Endothelial cell of umbilical vein (primary cell): ENCODE data around the gene MEIOSIN. TPM values are rescaled to one million over a fixed set of nuclear protein-coding genes. Genes with fewer than 3 reads are reported as not detected.

ENCODE experiments used
- BruUV-seq: library from RNA; stranded (reverse); fragments of 400-500 nt; replicated peaks from 2 replicates; lab custom pipeline; 2021; lab: Mats Ljungman, UMichigan
- CTCF ChIA-PET: fragments of 300-600, 350-600 bp; sonication (Branson Sonifier 250); formaldehyde crosslinking; loops from one replicate; lab custom pipeline; 2021; ENCODE audit warnings: antibody characterized with exemption, inconsistent platforms; lab: Charles Lee
- POLR2A ChIA-PET: fragments of 300-600, 350-600 bp; sonication (Branson Sonifier 250); formaldehyde crosslinking; loops from one replicate; lab custom pipeline; 2021; ENCODE audit warnings: antibody characterized with exemption, inconsistent platforms; lab: Charles Lee
- DNase-seq: peaks from one replicate; pipeline ENCODE4 v3.0.0-alpha.2; 2011; ENCODE audit warnings: low read depth, low spot score
- FAIRE-seq: peaks from 2 replicates; lab custom pipeline; 2011; peaks lifted over from hg19 to GRCh38; lab: Jason Lieb, UNC
- H2AFZ ChIP-seq: 2 replicates; pipeline ENCODE4 v1.6.0; 2012; ENCODE audit warnings: low read depth, low read length, control low read depth, inconsistent platforms
- H3K27ac ChIP-seq: 2 replicates; pipeline ENCODE4 v1.5.1; 2011; ENCODE audit warnings: low read depth, mild to moderate bottlenecking, control low read depth, low read length, moderate library complexity; ENCODE audit not compliant: insufficient read depth
- H3K27me3 ChIP-seq, 2 experiments: 2 replicates each; pipeline versions ENCODE4 v1.6.0 to v1.6.1; 2011; ENCODE audit warnings: low read length in 2 of 2, mixed read lengths in 1 of 2; ENCODE audit not compliant: control insufficient read depth in 2 of 2, insufficient read depth in 2 of 2
- H3K36me3 ChIP-seq, 2 experiments: 2 replicates in 1 of 2; 3 replicates in 1 of 2; pipeline ENCODE4 v1.5.1; 2011; ENCODE audit warnings: low read length in 2 of 2, mild to moderate bottlenecking in 1 of 2, moderate library complexity in 1 of 2; ENCODE audit not compliant: control insufficient read depth in 2 of 2, insufficient read depth in 2 of 2; ENCODE audit errors: extremely low read depth in 1 of 2
- H3K4me1 ChIP-seq: 3 replicates; pipeline ENCODE4 v1.5.1; 2011; ENCODE audit warnings: mild to moderate bottlenecking, low read length; ENCODE audit not compliant: control insufficient read depth, insufficient read depth; ENCODE audit errors: extremely low read depth
- H3K4me2 ChIP-seq: 2 replicates; pipeline ENCODE4 v1.6.1; 2011; ENCODE audit warnings: low read length, control low read depth, mixed read lengths; ENCODE audit not compliant: insufficient read depth
- H3K4me3 ChIP-seq, 3 experiments: fragments of 200-600 bp in 1 of 3; sonication (generic), shearing (Covaris generic) in 1 of 3; replicated peaks in 1 of 3; 2 replicates each; pipeline ENCODE4 v1.5.1; 2011 to 2016; ENCODE audit warnings: control low read depth in 3 of 3, low read length in 3 of 3, mild to moderate bottlenecking in 2 of 3, inconsistent platforms in 1 of 3, low read depth in 1 of 3, moderate library complexity in 1 of 3; ENCODE audit not compliant: insufficient read depth in 1 of 3
- H3K79me2 ChIP-seq: 2 replicates; pipeline ENCODE4 v1.6.0; 2012; ENCODE audit warnings: low read length, inconsistent platforms; ENCODE audit not compliant: control insufficient read depth, insufficient read depth
- H3K9ac ChIP-seq: replicated peaks from 2 replicates; pipeline ENCODE3; 2011; ENCODE audit warnings: low read length, control low read depth; ENCODE audit not compliant: insufficient read depth; ENCODE audit errors: extremely low read depth
- H3K9me1 ChIP-seq: replicated peaks from 3 replicates; pipeline ENCODE4 v1.6.0; 2011; ENCODE audit warnings: mild to moderate bottlenecking, low read length; ENCODE audit not compliant: control insufficient read depth, insufficient read depth; ENCODE audit errors: extremely low read depth
- H3K9me3 ChIP-seq: replicated peaks from 2 replicates; pipeline ENCODE4 v1.5.1; 2012; ENCODE audit warnings: low read length, inconsistent platforms; ENCODE audit not compliant: control insufficient read depth, insufficient read depth
- H4K20me1 ChIP-seq: replicated peaks from 2 replicates; pipeline ENCODE3; 2011; ENCODE audit warnings: mild to moderate bottlenecking, low read length; ENCODE audit not compliant: control insufficient read depth, insufficient read depth; ENCODE audit errors: extremely low read depth
- EZH2 ChIP-seq: IDR thresholded peaks from 2 replicates; pipeline ENCODE4 v1.6.1; 2012; ENCODE audit warnings: borderline replicate concordance, low read depth, mild to moderate bottlenecking, moderate library complexity, low read length, inconsistent platforms; ENCODE audit not compliant: severe bottlenecking
- FOS ChIP-seq: IDR thresholded peaks from 2 replicates; pipeline ENCODE4 v1.6.1; 2011; ENCODE audit warnings: mild to moderate bottlenecking, low read length, moderate library complexity, borderline replicate concordance; ENCODE audit not compliant: insufficient read depth
- GATA2 ChIP-seq: IDR thresholded peaks from 2 replicates; pipeline ENCODE4 v1.7.0; 2011; ENCODE audit warnings: low read depth, mild to moderate bottlenecking, moderate library complexity, mixed read lengths, low read length; ENCODE audit not compliant: insufficient read length, insufficient read depth
- JUN ChIP-seq: IDR thresholded peaks from 2 replicates; pipeline ENCODE4 v1.6.1; 2011; ENCODE audit warnings: borderline replicate concordance, low read depth; ENCODE audit not compliant: insufficient read length, insufficient read depth
- MYC ChIP-seq: IDR thresholded peaks from one replicate; pipeline ENCODE4 v1.6.1; 2011; ENCODE audit warnings: mild to moderate bottlenecking, low read depth, low read length
- POLR2A ChIP-seq: IDR thresholded peaks from 2 replicates; pipeline ENCODE4 v1.6.1; 2012; ENCODE audit warnings: low read depth, mild to moderate bottlenecking, control low read depth, low read length
- POLR2AphosphoS5 ChIP-seq: IDR thresholded peaks from 2 replicates; pipeline ENCODE4 v1.6.1; 2012; ENCODE audit warnings: low read depth, mild to moderate bottlenecking, control low read depth, low read length, moderate library complexity; ENCODE audit not compliant: insufficient read depth
- dilution Hi-C: fragments of 300-500 bp; cut with MboI; formaldehyde crosslinking; loops from one replicate; pipeline ENCODE4 v1.15.0; 2019; ENCODE audit warnings: low sequenced_read_pairs; ENCODE audit not compliant: extremely low pct_ligation_motif_present
- intact Hi-C: fragments of 100-400 bp; cut with micrococcal nuclease; formaldehyde crosslinking; loops from one replicate; pipeline ENCODE4 v1.10.0; 2022
- polyA plus RNA-seq, 4 experiments: library from polyadenylated mRNA; depleted of rRNA in 3 of 4; stranded (reverse) in 3 of 4; unstranded in 1 of 4; fragments of >200 nt; gene quantifications; 2 replicates each; pipeline versions ENCODE4 v1.2.1 to v1.2.3, GENCODE V29; 2011 to 2012; ENCODE audit warnings: missing spikeins in 1 of 4
- total RNA-seq: library from RNA; stranded (reverse); gene quantifications from 2 replicates; pipeline ENCODE4 v1.2.3, GENCODE V29; 2021
- TF ChIP-seq, protein P1 (sequence below): IDR thresholded peaks from 2 replicates; pipeline ENCODE4 v1.6.1; 2011; ENCODE audit not compliant: insufficient read depth, insufficient read length
- TF ChIP-seq, protein P2 (sequence below), 2 donors: IDR thresholded peaks; 1 replicate in 1 of 2; 2 replicates in 1 of 2; pipeline ENCODE4 v1.5.1; 2011; ENCODE audit warnings: low read length in 2 of 2, mild to moderate bottlenecking in 2 of 2, moderate library complexity in 2 of 2, control low read depth in 1 of 2, inconsistent platforms in 1 of 2, low read depth in 1 of 2; ENCODE audit not compliant: insufficient read depth in 1 of 2; ENCODE audit errors: extremely low read depth in 1 of 2

MEIOSIN gene
- total and polyA plus RNA-seq, 2 donors (not counting 3 experiments of a cell fraction or from before 2014, with no cell fraction given), result not detected

DNA sequence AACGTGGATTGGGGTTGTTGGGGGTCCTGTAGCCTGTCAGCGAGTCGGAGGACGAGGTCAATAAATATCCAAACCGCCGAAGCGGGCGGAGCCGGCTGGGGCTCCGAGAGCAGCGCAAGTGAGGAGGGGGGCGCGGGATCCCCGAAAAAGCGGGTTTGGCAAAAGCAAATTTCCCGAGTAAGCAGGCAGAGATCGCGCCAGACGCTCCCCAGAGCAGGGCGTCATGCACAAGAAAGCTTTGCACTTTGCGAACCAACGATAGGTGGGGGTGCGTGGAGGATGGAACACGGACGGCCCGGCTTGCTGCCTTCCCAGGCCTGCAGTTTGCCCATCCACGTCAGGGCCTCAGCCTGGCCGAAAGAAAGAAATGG lies 36.6 kb downstream of the MEIOSIN start:
- intact Hi-C loops, result loop anchor here (1.0 kb wide), 6 partner anchors 9 to 53 kb away; partner anchors contain the start of gene DMWD
- Histone ChIP-seq H3K36me3 (peaks cover 3% of the 10 kb centered on the region in 2 experiments), H3K9me3 (no peaks in the 10 kb centered on the region), H3K9me1 (no peaks in the 10 kb centered on the region), H3K4me2 (peak overlapping the region; percentile 71), H2AFZ (no peak overlapping the region), H3K27me3 (no peaks in the 10 kb centered on the region), H3K4me3 (peak overlapping the region; percentile 13 to 49 (median 45)), H4K20me1 (no peaks in the 10 kb centered on the region), H3K27ac (no peak overlapping the region), H3K4me1 (peaks cover 14% of the 10 kb centered on the region), H3K79me2 (peaks cover 2% of the 10 kb centered on the region), H3K9ac (no peak overlapping the region)
- no peak for DNase-seq
- TF ChIP-seq, protein P1, sequence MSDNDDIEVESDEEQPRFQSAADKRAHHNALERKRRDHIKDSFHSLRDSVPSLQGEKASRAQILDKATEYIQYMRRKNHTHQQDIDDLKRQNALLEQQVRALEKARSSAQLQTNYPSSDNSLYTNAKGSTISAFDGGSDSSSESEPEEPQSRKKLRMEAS, result no peak
- TF ChIP-seq, protein P2, sequence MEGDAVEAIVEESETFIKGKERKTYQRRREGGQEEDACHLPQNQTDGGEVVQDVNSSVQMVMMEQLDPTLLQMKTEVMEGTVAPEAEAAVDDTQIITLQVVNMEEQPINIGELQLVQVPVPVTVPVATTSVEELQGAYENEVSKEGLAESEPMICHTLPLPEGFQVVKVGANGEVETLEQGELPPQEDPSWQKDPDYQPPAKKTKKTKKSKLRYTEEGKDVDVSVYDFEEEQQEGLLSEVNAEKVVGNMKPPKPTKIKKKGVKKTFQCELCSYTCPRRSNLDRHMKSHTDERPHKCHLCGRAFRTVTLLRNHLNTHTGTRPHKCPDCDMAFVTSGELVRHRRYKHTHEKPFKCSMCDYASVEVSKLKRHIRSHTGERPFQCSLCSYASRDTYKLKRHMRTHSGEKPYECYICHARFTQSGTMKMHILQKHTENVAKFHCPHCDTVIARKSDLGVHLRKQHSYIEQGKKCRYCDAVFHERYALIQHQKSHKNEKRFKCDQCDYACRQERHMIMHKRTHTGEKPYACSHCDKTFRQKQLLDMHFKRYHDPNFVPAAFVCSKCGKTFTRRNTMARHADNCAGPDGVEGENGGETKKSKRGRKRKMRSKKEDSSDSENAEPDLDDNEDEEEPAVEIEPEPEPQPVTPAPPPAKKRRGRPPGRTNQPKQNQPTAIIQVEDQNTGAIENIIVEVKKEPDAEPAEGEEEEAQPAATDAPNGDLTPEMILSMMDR (IDR thresholded peaks at IDR 0.05; ENCODE audit: extremely low read depth in 1 of 2, insufficient read depth in 1 of 2, low read depth in 1 of 2, low read length in 2 of 2), result no peak
- TF ChIP-seq EZH2, result no peak
- TF ChIP-seq FOS, result no peak
- TF ChIP-seq POLR2A, result no peak
- no peak for TF ChIP-seq GATA2
- no peak for TF ChIP-seq JUN
- no peak for TF ChIP-seq MYC
- TF ChIP-seq POLR2AphosphoS5, result no peak
- ChIA-PET POLR2A (interaction anchor here (0.7 to 2.4 kb wide), 9 partner anchors 9 to 652 kb away, joined by 3 to 24 read pairs (median 5); partner anchors contain the start of genes DMWD, FBXO46, QPCTL and SYMPK), CTCF (interaction anchor here (0.7 to 6.7 kb wide), 28 partner anchors 9 to 301 kb away, joined by 3 to 125 read pairs (median 4); partner anchors contain the start of genes DMPK, DMWD, FBXO46 and QPCTL)
- dilution Hi-C loops, result no loop called here
- TSS peak; percentile 41 for BruUV-seq
- FAIRE-seq, result no peak
